Fibroblast of peridontal ligament (primary cell): Measurements from ENCODE around the gene GSTM3.
A peak's percentile ranks its signal among the peaks of the same experiment; 100 is the strongest.
"Not testable (repeated sequence)": the region's sequence is repeated elsewhere in the genome, so short reads cannot be mapped to it uniquely, and the experiment has no call there.

Experiments
- DNase-seq: peaks from one replicate; pipeline ENCODE4 v3.0.0-alpha.2; 2010; ENCODE audit errors: extremely low read depth

GSTM3 gene

GRCh38 chr1:109775398-109775797 is 34.6 kb upstream of the GSTM3 start:
- peak; percentile 34 for DNase-seq

GRCh38 chr1:109773900-109774485 is 33.2 kb upstream of the GSTM3 start:
- DNase-seq, result no peak

- peak; percentile 88 for DNase-seq
Measured at GRCh38 chr1:109773203-109773899, 32.5 kb upstream of the GSTM3 start.

- DNase-seq, result no peak
Measured at GRCh38 chr1:109772658-109773202, 31.9 kb upstream of the GSTM3 start.

- no peak for DNase-seq
Measured at GRCh38 chr1:109771712-109772657, 31.1 kb upstream of the GSTM3 start.

- DNase-seq, result no peak
Measured at GRCh38 chr1:109770331-109771095, 29.7 kb upstream of the GSTM3 start.

GRCh38 chr1:109769330-109770078 is 28.7 kb upstream of the GSTM3 start:
- peak; percentile 40 for DNase-seq

- no peak for DNase-seq
Measured at GRCh38 chr1:109768820-109769219, 28.0 kb upstream of the GSTM3 start.

GRCh38 chr1:109768335-109768650 is 27.5 kb upstream of the GSTM3 start:
- DNase-seq, result no peak

- DNase-seq, result no peak
Measured at GRCh38 chr1:109767637-109768334, 26.9 kb upstream of the GSTM3 start.

GRCh38 chr1:109766991-109767636 is 26.3 kb upstream of the GSTM3 start:
- not testable (repeated sequence) for DNase-seq

- DNase-seq, result no peak
Measured at GRCh38 chr1:109765896-109766615, 25.2 kb upstream of the GSTM3 start.

- no peak for DNase-seq
Measured at GRCh38 chr1:109765483-109765815, 24.6 kb upstream of the GSTM3 start.

GRCh38 chr1:109764561-109765482 is 24.0 kb upstream of the GSTM3 start:
- no peak for DNase-seq

GRCh38 chr1:109763646-109764415 is 23.0 kb upstream of the GSTM3 start, which contains the start of gene EPS8L3:
TSS of gene EPS8L3 (minus strand) at chr1:109763923. CDS start at chr1:109761749, 2,174 bp downstream.
- DNase-seq, result no peak

GRCh38 chr1:109762821-109763645 is 22.2 kb upstream of the GSTM3 start:
- DNase-seq, result peak; percentile 41
